Stimulated activated CD8-positive, alpha-beta memory T cell treated with anti-CD3 and anti-CD28 coated beads, Interleukin-15, amount 100 ng/mL, for 24 hours (primary cell): ENCODE results near the gene CDCA8.
A peak's percentile ranks its signal among the peaks of the same experiment; 100 is the strongest.
"Not testable (repeated sequence)": the region's sequence is repeated elsewhere in the genome, so short reads cannot be mapped to it uniquely, and the experiment has no call there.

Experiments
- DNase-seq: peaks from one replicate; pipeline ENCODE4 v3.0.0-alpha.2; 2020; ENCODE audit warnings: low read depth

Gene CDCA8

DNA sequence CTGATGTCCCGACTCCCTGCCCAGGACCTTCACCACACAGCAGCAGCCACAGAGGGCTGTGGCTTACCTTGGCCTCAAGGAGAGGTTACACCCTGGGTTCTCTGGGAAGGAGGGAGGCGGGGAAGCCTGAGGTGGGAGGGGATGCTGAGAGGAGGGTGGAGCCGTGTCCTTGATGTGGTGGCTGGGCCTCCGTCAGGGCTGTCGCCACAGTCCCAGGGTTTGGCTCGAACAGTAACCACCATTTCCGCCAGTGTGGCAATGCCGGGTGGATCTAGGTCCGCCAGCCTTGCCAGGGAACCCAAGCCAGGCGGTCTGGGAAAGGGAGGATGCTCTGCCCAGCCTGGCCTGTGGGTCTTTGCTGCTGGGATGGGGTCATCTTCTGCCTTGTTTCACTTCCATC lies 18.4 kb upstream of the CDCA8 start:
- no peak for DNase-seq

DNA sequence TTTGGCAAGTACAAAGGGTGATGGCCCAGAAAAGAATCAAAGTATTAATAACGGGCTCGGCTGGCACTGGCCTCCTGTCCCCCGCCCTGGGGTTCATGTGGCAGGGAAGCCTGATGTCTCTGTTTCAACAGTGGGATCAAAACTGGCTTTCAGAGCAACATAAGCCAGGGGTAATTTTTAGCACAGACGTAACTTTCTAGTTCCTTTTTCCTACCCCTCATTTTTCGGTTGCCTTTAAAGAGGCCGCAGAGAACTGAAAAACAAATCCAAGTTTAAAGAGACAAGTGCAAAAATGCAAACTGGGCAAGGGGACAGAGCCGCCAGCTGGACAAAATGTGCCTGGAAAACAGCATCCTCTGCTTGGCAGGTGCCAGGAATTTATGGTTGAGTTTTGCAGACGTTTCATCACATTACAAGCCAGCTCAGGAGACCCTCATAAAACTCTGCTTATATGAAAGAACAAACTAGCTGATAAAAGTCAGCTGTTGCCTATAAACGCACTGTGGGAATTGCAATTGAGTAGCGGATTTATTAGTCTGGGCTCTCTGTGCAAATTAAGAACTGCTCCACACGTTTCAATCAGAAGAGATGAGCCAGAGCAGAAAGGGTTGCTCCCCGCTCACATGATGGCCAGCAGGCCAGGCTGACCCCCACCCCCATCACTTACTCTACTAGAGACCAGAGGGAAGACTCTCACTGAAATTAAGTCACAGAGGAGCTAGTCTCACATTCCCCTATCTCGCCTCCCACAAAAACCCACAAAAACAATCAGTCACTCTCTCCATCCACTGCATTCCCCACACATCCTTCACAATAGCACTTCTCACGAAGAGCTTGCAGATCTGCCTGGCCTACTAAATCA lies 15.8 kb upstream of the CDCA8 start:
- no peak for DNase-seq

DNA sequence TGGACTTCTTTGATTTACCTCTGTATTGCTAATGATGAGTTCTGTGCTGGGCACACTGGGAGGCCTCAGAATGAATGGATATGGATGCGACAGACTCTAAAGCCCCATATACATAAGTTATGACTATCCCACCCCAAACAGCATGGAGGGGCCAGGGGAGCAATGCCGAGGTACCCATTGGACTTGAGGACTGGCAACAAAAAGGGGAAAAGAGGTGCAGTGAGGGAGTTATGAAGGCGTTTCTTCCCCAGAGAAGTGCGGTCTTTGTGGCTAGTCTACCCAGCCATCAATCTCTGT lies 15.2 kb upstream of the CDCA8 start:
- no peak for DNase-seq

DNA sequence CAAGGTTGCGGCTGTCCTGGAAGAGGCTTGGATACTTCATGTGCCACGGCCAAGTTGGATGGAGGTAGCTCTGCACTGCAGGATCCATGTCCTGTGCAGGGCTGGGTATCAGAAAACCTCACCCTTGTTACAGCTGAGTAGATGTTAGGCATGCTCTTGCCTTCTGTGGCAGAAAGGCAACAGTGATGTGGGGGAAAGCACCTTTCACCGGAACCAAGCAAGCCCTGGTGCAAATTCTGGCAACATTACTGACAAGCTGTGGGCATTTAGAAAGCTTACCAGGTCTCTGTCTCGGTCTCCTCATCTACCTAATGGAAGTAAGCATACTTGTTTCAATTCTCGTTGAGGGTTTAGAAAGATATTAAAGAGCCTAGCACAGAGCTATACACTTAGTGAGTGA lies 14.5 kb upstream of the CDCA8 start:
- DNase-seq = no peak

DNA sequence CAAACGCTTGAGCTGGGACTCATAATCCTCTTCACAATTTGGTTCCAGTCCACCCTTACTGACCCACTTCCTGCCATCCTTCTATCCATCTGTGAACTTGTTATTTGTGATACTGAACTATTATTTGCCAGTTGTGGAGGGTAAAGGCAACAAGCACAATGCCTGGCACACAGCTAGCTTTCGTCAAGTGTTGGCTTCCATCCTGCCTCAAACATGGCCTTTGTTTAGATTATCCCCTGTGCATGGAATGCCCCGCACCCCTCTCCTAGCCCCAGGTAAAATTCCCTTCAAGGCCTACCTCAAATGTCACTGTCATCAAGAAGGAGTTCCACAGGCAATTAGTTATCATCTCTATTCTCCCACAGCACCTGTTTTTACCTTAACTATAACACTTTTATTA lies 11.4 kb upstream of the CDCA8 start:
- no peak for DNase-seq

DNA sequence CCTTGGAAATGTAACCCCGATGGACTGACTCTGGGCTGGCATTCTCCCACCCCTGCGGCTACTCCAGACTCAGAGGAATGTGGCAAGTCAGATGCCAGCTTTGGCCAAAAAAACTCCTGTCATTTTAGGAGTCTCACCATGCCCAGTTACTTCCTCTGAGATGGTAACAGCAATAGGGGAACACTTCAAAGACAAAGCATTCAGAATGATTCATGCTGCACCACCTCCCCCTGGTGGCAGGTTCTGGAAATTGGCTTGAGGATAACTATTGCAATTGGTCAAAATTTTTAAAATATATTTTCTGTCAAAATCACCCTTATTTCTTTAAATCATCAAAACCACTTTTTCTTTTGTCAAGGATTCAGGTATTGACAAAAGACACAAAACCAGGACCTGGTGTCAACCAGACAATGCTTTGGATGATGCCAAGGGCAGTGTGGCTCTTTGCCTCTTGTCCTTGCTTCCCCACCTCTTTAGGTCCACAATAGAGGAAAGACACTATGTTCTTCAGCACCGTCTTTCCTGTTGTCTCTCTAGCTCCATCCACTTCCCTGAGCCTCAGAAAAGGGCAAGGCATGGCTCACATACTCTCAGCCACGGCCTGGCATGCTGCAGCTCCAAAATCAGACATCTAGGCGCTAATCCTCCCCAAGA lies 9.9 kb upstream of the CDCA8 start:
- DNase-seq = peak; percentile 52

DNA sequence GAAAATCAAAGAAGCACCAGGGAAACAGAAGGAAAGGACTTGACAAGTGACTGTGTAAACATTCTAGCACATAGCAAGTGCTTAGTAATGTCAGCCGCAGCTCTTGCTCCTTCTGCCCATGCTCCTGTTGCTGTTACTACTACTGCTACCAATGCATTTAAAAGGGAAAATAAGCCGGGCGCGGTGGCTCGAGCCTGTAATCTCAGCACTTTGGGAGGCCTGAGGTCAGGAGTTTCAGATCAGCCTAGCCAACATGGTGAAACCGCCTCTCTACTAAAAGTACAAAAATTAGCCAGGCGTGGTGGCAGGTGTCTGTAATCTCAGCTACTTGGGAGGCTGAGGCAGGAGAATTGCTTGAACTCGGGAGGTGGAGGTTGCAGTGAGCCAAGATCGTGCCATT lies 8.1 kb upstream of the CDCA8 start:
- not testable (repeated sequence) for DNase-seq

DNA sequence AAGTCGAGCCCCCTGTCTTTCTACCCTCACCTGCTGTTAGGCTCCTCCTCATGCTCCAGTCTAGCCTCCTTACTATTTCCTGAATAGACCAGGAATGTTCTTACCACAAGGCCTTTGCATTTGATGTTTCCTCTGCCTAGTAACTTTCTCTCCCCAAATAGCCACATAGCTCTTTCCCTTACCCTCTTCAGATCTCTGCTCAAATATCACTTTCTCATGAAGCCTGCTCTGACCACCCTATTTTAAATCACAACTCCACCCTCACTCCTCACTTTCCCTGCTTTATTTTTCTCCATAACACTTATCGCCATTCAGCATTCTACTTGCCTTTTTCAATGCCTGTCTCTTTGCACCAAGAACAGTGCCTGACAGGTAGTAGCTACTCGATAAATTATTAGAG lies 6.6 kb upstream of the CDCA8 start:
- DNase-seq = no peak

DNA sequence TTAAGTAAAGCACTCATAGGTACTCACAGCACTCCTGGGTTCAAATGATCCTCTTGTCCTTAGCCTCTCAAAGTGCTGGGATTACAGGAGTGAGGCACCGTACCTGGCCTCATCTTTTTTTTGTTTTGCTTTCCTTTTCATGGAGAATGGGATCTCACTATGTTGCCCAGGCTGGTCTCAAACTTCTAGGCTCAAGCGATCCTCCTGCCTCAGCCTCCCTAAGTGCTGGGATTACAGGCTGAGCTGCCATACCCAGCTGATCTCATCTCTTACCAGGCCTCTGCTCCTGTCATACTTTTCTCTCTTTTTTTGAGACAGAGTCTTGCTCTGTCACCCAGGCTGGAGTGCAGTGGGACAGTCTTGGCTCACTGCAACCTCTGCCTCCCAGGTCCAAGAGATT lies 4.6 kb upstream of the CDCA8 start:
- DNase-seq = not testable (repeated sequence)

DNA sequence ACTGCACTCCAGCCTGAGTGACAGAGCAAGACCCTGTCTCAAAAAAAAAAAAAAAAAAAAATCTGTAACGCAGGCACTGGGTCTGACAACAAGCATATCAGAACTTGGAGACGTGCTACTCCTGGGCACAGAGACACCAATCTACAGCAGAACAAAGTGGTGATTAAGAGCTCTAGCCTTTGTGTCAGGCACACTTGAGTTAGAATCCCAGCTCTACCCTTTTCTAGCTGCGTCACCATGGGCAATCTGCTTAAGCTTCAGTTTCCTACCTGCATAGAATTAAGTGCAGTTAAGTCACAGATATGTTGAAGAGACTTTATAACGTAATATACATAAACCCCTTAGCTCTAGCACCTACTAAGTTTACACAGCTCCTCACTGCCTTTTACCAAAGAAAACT lies 3.4 kb upstream of the CDCA8 start:
- DNase-seq = no peak

DNA sequence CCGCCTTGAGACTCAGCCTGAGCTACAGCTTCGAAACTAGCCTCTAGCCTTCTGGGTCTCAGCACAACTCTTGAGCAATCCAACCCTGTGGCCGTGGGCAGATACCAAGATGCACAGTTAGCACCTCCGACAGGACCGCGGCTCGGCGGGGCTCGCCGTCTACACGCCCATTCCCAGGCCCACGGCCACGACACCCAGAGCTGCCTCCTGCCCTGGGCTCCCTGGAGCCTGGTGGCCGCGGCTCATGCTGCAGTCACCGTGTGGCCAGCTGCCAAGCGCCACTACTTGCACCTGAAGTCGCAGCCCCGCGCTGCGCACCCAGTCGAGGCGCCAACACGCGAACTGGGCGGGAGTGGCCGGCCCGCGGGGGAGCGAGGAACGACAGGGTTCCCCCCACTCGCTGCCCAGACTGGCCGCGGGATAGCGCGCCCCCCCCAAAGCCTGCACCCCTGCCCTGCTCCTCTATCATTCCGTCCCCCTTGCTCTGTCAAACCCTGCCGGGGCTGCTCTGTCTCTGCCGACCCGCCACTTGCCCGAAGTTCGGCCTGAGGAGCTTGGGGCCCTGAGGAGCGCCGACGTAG lies 729 bp upstream of the CDCA8 start:
- no peak for DNase-seq

DNA sequence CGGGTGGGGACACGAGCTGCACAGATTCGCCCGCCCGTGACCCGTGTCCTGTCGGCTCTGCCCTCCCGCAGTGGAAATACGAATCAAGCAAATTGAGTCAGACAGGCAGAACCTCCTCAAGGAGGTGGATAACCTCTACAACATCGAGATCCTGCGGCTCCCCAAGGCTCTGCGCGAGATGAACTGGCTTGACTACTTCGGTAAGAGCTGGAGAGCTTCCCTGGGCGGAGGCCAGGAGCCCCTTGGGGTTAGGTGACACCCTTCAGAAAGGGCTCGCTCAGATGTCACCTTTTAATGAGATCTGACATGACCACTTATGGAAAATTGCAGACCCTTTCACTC lies 489 bp downstream of the CDCA8 start:
- DNase-seq = no peak

DNA sequence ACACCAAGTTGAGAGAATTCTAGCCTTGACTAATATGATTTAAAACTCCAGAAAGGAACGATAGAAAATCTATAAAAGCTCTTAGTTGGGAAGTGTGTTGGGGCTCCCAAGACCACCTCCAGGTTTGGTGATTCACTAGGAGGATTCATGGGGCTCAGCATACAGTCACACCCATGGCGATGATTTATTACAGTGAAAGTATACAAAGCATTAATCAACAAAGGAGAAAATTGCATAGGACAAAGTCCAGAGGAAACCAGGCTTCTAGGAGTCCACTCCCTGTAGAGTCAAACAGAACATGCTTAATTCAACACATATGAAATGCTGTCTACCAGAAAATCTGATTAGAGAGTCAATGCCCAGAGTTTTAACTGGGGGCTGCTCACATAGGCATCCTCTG lies 4.8 kb downstream of the CDCA8 start:
- no peak for DNase-seq

DNA sequence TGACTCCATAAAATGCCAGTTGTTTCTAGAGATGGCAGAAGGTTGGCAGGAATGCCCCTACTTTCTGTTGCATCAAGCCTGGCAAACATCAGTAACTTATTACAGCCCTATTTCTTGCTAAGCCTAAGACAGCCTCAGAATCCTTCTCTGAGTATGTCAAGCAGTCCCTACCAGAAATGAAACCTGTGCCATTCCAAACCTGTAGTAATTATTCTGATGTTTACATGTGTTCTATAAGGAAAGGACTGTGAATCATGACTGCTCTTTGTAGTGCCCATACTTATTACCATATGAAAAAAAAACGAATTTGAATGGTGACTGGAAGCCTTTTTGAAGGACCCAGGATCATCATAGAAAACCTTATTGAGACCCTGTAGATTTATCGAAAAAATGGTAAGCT lies 5.4 kb downstream of the CDCA8 start:
- no peak for DNase-seq

DNA sequence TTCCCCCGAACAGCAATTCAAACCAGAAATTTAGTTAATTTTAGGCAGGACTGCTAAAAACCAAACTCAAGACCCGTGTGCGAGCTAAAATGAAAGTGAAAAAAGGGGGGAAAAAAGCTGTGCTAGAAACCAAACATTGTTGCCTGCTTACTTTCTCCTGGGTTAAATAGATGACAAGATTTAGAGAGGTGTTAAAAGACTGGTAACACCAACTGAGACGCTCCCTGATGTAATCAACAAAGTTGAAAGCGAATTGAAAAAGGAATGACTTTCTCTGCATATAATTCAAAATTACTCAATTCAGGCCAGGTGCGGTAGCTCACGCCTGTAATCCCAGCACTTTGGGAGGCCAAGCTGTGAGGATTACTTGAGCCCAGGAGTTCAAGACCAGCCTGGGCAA lies 6.8 kb downstream of the CDCA8 start:
- no peak for DNase-seq

DNA sequence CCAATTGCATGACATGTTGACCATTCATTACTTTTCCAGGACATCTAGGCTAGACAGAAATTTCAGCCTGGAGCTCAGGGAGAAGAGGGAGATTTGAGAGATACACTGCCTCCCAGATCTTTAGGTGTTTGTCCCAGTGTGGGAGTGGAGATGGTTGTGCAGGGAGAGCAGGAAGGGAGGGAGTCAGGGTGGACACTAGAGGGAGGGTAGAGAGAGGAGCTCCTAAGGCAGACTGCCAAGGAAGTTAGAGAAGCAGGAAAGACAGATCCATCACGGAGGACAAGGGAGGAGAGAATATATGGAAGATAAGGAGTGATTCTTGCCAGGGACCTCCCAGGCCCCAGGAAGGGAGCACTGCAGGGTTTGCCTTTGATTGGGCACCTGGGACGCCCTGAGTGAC lies 8.7 kb downstream of the CDCA8 start:
- no peak for DNase-seq

DNA sequence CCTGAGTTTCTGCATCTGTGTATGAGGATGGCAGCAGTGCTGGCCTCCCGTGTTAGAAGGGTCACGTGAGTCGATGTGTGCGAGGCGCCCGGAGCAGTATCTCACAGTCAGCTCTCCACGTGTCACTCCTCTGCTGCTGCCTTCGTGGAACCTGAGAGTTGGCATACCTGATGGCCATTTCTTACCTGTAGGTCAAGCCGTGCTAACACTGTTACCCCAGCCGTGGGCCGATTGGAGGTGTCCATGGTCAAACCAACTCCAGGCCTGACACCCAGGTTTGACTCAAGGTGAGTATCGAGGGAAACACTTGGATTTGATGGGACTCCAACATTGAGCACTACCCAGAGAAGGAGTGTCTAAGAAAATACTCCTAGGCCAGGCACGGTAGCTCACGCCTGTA lies 10.7 kb downstream of the CDCA8 start:
- DNase-seq = no peak

DNA sequence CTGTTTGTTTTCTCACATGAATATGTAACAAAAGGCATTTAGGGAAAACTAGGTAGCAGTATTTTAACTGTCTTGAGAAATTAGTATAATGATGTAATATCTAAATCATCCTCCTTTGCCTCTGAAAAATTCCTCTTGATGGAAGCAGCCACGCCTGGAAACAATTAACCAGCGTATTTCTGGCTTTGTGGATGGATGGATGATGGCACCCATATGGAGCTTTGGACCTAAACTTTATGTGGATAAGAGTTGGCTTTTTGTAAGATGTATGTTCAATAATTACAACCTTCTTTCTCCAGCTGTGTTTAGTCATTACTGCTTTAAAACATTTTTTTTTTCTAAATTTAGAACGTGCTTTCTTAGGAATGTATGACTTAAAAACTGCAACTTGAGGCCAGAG lies 12.7 kb downstream of the CDCA8 start:
- no peak for DNase-seq

DNA sequence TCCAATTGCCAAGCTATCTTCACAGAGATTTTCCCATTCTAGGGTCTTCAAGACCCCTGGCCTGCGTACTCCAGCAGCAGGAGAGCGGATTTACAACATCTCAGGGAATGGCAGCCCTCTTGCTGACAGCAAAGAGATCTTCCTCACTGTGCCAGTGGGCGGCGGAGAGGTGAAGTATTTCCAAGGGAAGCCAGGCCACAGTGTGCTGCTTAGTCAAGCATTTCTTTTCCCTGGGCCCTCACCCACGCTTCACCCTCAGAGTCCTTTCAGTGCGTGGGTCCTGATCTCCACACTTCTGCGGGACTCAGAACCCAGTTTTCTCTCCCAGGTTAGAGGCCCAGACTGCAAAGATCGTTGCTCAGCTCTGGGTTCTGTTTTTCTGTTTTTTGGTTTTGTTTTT lies 13.1 kb downstream of the CDCA8 start:
- DNase-seq = no peak

DNA sequence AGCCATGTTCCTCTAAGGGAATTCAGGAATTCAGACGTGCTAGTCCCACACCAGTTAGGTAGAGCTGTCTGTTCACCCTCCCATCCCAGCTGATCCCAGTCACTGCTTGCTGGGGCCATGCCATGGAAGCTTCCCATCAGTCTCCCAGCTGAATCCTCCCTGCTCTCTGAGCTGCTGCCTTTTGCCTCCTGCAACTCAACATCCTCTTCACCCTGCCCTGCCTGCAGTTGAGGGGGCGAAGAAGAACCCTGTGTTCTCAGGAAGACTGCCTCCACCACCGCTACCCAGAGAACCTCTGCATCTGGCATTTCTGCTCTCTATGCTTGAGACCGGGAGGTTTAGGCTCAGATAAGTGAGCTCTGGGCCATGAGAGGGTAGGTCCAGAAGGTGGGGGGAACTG lies 16.2 kb downstream of the CDCA8 start:
- no peak for DNase-seq

DNA sequence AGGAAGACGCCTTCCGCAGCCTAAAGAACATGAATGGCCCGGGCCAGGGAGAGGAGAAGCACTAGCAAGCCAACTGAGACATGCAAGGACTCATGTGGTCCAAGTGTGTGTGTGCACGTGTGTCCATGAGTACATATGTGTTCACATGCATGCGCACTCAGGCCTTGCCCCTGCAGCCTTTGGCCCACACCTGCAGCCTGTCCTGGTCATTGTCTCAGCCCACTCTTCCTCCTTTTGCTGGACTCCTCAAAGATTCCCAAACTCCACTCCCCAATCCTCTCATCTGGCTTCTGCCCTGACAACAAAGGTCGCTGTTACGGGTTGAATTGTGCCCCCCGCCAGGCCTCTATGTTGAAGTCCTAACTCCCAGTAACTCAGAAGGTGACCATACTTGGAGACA lies 21.9 kb downstream of the CDCA8 start:
- DNase-seq = no peak

DNA sequence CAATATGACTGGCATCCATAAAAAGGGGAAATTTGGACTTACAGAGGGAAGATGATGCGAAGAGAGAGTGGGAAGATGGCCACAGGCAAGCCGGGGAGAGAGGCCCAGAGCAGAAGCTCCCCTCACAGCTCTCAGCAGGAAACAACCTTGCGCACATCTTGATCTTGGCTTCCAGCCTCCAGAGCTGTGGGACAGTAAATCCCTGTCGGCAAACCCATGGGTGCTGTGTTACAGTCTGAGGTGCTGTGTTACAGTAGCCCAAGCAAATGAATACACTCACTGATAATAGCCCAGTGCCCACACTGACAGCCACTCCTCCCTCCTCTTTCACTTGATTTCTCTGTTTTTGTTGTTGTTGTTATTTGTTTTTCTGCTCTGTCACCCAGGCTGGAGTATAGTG lies 22.4 kb downstream of the CDCA8 start:
- DNase-seq = no peak

DNA sequence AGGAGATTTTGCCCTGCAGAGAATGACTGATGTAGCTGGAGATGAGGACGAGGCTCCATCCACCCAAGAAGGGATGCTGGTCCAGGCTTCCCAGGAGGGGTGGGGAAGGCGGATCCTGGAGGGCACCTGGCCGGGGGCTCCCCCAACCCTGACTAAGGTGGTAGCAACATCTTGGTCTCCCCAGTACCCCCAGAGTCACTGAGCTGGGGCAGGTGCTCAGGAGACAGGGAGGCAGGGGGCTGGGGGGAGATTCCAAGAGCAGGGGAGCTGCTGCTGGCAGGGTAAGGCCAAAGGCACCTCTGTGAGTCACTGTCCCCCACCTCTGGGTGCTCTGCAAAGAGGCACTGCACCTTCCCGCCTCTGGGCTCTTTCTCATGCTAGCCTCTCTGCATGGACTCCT lies 24.0 kb downstream of the CDCA8 start:
- no peak for DNase-seq

DNA sequence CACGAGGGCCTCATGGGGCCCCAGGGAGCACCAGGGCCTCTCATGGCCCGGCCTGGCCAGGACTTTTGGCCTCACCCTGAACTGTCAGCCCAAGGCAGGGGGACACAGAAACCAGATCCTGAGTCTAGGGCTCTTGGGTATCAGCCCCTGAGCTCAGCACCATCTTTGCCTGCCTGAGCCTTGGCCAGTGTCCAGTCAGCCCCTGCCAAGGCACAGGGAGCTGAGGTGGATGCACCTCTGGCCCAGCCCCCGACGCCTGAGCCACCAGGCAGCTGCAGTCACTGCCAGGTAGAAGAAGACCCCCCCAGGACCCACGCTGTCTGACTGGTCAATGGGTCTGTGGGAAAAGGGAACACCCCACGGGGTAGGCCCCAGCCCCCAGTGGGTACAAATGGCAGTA lies 25.3 kb downstream of the CDCA8 start:
- DNase-seq = no peak
